NCI-H2171 treated with DMSO at 0.1 percent for 48 hours (cell line): ENCODE results near the gene IFI16.
A peak's percentile ranks its signal among the peaks of the same experiment; 100 is the strongest.
"Not testable (repeated sequence)": the region's sequence is repeated elsewhere in the genome, so short reads cannot be mapped to it uniquely, and the experiment has no call there.

ENCODE experiments used
- DNase-seq: peaks from one replicate; lab custom pipeline; 2025; lab: John Stamatoyannopoulos, UW

The IFI16 gene

DNA sequence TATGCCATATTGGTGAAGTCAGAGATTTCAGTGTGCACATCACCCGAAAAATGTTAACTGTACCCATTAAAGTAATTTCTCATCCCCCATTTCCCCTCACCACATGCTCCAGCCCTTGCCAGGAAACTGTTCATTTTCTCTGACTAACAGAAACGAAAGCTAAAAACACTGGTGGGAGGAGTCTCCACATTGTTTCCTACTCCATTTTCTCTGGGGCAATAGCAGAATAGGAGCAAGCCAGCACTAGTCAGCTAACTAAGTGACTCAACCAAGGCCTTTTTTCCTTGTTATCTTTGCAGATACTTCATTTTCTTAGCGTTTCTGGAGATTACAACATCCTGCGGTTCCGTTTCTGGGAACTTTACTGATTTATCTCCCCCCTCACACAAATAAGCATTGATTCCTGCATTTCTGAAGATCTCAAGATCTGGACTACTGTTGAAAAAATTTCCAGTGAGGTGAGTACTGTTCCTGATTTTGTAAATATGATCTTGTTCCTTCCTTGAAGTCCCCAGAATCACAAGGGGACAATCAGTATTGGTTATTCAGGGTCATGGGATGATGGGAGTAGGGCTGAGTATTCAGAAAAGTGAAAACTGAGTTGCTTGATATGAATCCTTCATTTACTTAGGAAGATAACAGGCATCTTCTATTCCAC is at the start of gene IFI16:
IFI16 (plus strand) TSS at position 204 of the 658 bp plus-strand sequence. CDS start 4,774 bp downstream, outside the sequence.
- no peak for DNase-seq

DNA sequence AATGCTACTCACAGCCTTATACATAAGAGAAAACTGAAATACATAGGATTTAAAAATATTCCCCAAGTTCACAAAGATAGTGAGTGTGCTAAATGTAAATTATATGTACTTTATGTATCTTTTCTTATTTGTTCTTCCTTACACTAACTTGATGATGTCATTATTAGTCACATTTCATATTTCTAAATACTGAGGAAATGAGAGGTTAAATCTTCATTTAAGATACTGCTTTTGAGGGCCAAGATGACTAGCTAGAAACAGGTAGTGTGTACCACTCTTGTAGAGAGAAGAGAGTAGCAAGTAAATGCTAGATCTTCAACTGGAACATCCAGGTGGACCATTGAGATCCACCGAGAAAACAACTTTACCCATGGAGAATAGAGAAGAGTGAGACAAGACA is 48.5 kb upstream of the IFI16 start:
- DNase-seq, result no peak

DNA sequence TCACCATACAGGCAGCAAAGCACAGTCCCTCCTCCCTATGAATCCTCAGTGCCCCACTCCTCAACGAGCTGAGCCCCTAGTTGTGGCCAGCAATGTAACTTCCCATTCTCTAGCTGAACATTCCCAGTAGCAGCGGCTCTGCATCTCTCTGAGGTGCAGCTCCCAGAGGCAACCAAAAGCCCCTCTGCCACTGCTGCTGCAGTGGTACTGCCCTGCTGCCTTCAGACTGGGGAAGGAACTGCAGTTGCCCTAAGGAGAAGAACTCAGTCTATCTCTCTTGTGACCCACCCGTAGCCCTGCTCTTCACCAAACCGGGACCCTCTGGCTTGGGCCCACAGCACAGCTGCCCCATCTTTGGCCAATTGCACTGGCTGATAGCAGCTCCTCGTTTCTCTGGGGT is 46.7 kb upstream of the IFI16 start:
- no peak for DNase-seq

DNA sequence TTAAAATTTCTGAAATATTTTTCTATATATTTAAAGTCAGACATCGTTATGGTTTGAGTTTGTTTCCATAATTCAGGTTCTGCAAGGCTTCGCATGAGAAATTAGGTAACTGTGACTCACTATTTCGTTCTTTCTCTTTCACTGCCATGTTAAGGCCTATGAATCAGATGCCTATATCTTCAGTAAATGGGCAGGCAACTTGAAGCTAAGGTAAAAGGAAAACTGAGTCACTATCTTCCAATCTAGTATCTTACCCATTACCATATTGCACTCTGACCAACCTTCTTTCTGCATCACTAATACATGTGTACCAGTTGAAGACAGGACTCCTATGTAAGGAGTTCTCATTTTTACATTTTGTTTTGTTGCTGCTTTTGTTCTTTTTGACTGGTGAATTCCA is 40.5 kb upstream of the IFI16 start:
- DNase-seq, result no peak

DNA sequence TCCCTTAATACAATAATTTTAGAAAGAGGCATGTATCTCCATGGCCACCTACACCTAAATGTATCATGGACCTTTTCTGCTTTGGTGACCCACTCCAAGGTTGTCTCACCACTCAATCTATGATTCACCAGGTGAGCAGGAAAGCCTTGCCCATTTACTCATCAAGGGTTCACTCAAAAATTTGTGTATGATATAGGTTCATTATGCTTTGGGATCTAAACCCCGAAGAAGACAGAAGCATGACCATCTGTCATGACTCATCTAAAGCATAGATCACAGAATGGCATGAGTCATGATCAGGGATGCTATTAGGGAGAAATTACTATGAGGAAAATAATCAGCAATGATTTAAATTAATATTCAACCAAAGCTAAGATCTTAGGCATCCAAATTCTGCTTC is 39.9 kb upstream of the IFI16 start:
- no peak for DNase-seq

DNA sequence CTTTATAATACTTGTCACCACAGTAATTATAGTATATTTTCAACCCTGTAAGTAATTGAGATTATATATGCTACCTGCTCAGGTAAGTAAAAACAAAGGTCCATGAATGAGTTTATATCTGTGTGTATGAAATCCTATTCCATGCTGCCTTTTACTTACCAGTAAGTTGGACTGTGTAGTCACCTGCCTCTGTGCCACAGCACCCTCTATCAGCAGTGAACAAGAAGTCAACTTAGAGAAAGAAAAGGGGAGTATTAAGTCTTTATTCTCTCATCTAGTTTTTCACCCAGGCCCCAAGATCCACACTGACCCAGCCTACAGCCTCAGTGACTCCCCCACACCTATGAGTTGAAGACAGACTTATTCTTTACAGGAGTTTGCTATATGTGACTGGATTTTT is 36.9 kb upstream of the IFI16 start:
- DNase-seq, result no peak

DNA sequence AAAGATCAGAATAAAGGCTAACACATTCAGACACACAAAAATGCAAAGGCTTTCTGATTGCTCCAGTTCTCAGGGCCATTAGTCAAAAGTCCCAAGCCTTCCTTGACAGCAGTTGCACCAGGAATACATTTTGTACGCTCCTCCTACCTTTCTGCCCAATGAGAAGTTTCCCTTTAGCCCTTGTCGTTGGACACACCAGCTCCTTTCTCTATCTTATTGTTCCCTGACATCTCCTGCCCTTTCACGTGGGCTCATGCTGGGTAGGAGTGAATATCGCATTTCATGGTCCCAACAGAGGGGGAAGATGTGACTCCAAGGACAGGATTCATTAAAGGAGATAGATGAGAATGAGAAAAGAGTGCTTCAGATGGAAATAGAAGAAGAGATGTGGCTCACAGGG is 33.5 kb upstream of the IFI16 start:
- no peak for DNase-seq

DNA sequence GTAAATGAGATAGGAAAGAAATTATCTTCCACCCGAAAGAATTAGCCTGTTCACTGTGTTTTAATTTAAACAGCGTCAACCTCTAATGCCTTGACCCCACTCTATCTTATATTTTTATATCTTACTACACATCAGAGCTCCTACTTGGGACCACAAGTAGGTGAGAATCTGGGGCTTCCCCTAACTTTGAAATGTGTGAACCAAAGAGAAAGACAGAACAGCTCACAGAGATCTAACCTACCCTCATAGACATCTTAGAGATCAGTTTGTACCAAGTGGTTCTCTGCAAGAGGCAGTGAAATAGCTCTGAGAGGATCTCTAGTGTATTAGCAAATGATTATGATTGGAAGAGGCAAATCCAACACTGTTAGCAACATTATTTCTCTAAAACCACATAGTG is 31.0 kb upstream of the IFI16 start:
- no peak for DNase-seq

DNA sequence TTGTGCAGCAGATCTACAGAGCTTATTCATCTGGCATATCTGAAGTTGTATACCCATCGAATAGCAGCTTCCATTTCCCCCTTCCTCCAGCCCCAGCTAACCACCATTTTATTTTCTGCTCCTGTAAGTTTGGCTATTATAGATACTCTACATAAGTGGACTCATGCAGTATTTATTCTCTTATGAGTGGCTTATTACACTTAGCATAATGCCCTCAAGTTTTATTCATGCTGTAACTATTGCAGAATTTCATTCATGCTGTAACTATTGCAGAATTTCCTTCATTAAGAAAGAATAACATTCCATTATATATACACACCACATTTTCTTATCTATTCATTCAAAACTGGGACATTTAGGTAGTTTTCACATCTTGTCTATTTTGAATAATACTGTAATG is 30.5 kb upstream of the IFI16 start:
- no peak for DNase-seq

DNA sequence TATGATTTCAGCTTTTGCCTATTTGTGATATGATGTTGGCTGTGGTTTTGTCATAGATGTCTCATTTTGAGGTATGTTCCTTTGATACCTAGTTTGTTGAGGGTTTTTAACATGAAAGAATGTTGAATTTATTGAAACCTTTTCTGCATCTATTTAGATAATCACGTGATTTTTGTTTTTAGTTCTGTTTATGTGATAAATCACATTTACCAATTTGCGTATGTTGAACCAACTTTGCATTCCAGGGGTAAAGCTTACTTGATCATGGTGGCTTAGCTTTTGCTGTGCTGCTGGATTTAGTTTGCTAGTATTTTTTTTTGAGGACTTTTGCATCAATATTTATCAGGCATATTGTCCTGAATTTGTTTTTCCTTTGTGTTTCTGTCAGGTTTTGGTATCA is 26.5 kb upstream of the IFI16 start:
- DNase-seq, result no peak

DNA sequence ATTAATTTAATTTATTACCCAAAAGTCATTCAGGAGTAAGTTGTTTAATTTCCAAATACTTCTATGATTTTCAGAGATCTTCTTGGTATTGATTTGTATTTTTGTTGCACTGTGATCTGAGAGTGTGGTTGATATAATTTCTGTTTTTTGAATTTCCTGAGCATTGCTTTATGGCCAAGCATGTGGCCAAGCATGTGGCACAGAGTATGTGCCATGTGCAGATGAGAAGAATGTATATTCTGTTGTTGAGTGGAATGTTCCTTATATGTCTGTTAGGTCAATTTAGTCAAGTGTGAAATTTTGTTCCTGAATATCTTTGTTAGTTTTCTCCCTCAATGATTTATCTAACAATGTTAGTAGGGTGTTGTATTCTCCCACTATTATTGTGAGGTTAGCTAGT is 25.3 kb upstream of the IFI16 start:
- DNase-seq, result no peak

DNA sequence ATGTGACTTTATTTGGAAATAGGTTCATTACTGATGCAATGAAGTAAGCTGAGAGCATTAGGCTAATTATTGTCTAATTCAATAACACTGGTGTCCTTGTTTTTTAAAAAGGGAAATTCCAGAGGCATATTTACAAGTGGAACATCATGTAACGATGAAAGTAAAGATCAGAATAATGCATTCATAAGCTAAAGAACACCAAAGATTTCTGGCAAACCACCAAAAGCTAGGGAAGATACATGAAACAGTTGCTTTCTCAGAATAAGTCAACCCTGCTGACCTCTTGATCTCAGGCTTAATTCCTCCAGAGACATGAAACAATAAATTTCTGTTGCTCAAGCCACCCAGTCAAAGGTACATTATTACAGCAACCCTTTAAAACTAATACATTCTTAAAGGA is 20.3 kb upstream of the IFI16 start:
- no peak for DNase-seq

DNA sequence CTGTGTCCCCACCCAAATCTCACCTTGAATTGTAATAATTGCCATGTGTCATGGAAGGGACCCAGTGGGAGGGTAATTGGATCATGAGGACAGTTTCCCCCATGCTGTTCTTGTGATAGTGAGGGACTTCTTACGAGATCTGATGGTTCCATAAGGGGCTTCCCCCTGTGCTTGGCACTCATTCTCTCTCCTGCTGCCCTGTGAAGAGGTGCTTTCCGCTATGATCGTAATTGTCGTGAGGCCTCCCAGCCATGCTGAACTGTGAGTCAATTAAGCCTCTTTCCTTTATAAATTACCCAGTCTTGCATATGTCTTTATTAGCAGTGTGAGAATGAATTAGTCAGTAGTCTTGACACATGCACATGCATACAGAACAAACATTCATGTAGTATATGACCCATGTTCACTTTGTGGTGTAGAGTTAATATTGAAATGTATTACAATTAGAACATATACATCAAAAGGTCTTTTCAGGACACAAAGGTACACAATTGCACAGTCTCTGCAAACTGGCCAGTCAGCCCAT is 16.9 kb upstream of the IFI16 start:
- DNase-seq, result no peak

DNA sequence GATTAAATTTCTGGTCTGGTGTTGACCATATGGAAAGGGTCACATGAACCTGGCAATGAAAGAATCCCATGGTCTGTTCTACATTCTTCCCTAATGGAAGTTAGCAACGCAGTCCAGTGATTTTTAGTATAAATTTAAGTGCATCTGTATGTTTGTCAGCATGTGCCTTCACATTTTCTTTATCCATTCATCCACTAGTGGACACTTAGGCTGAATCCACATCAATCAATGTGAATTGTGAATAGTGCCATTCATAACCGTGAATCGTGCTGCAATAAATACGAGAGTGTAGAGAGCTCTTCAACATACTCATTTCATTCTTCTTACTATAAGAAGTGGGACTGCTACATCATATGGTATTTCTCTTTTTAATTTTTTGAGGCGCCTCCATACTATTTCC is 12.7 kb upstream of the IFI16 start:
- DNase-seq, result no peak

DNA sequence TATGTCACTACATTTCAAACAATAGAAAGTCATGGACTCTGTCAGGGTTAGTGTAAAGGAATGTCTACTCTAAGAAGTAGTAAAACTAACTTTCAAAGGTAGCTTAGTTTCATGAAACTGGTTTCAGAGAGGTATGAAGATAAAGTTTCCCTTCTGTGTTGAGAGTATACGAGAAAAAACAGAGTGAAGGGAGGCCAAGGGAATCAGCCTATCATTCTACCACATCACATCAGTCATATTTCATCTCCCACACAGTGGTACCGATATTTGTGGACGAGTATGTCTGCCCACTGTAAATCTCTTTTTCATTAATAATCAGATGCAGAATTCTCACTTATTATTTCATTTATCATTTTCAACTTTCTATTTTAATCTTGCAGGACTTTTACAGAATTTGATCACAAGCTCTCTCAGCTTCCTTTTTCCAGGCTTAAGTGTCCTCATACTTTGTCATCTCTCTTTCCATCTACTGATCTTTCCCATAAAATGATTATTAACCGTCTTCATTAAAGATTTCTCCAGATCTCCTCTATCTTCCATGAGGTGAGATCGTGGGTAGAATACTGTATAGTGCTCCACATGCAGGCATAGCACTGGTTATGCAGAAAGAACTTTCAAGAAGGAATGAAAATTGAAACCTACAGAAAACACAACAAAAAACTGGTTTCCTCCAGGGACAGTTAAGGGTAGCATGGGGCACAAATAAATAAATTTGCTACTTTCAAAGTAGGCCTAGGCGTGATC is 11.5 kb upstream of the IFI16 start:
- no peak for DNase-seq

DNA sequence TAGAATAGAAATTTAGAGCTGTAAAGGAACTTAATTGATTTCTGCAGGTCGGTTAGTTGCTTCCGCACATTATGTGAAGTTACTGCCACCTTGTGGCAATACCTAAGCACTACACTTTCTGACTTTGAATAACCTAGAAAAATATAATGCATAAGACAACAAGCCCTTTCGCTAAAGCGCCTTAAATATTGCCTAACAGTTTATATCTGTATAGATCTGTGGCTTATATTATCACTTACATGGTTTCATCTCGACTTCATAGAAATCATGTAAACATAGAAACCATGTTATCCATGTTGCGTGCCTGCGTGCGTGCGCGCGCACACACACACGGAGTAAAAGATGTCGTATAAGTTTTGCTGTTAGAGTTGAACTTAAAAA is 10.9 kb upstream of the IFI16 start:
- peak; percentile 38 for DNase-seq

DNA sequence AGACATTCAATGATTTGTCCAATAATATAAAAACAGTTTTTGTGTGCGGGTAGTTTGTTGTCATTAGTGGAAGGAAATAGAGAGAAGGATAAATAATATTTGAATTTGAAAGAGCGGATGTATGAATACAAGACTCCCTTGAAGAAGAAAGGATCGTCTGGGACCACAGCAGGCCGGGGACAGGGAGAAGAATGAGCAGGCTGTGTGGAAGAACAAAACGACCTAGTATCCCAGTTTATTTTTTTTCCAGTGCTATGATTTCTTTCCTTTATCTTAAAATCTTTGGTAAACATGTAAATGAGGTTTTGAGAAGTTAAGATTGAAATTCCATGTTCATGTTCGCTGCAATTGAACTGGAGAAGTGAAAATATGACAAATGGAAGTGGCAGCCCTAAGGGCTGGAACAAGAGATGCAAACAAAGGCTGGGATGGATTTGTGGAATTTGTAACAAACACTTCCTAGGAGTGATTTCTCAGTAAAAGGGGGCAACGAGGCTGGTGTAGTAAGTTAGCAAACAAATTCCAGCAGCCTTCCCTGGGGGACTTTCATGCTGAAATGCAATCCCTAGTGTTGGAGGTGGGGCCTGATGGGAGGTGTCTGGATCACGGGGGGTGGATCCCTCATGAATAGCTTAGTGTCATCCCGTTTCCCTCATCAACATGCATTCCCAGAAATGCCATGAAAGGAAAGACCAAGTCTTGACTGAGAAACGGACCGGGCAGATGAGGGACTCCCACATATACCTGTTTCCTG is 10.2 kb upstream of the IFI16 start:
- DNase-seq, result no peak

DNA sequence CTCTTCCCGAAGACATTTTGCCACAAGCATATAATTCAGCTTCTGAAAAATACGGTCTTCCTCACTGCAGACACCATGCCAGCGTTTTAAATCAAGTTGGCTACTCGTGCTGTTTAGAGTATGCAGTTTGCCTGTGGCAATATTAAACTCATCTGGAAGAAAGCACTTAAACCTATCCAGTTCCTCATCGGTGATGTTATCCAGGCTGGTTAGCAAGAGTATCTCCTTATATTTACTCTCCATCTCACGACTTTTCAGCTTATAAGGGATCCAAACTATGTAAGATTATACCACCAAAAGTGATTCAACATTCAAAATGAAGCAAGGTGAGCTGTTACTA is 9.7 kb upstream of the IFI16 start:
- DNase-seq, result no peak

DNA sequence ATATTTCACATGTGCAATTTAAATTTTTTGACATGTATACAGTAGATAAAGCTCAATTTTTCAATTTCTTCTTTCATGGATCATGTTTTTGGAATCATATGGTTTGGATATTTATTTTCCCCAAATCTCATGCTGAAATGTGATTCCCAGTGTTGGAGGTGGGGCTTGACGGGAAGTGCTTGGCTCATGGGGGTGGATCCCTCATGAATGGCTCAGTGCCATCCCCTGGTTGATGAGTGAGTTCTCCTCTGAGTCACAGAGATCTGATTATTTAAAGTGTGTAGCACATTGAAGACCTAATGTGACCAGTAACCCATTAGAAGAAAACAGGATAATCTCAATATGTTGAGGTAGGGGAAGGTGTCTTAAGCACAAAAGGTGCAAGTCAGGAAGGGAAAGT is 9.1 kb upstream of the IFI16 start:
- no peak for DNase-seq

DNA sequence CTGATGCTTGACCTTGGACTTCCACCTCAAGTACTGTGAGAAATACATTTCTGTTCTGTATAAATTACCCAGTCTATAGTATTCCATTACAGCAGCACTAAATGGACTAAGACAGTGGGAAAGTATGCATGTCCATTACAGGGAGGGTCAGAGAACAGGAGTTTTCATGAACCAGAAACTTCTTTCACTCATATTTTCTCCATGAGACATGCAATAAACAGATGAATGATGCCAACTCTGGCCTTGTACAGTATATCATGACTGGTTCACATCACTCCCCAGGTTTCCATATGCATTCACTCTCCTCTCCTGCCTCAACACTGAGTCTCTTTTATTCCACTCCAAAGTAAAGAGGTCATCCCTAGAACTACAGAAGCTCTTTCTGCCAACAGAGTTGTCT is 4.5 kb upstream of the IFI16 start:
- no peak for DNase-seq

DNA sequence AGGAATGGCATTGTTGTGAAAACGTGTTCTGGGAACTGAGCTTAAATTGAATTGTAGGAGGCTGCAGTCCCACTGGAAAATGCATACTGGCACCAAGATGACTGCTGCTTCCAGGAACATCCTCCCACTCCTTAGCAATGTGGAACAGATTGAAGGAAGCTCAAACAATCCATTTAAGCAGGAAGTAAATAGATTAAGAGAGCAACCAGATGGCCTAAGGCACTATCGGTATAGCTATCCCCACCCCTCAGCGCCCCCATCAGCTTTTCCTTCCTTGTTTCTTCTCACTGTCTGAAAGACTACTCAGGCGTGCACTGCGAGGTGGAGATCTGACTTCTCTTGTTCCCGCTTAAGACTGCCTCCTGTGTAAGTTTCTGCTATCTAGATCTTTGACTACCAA is 4.0 kb upstream of the IFI16 start:
- DNase-seq, result no peak

DNA sequence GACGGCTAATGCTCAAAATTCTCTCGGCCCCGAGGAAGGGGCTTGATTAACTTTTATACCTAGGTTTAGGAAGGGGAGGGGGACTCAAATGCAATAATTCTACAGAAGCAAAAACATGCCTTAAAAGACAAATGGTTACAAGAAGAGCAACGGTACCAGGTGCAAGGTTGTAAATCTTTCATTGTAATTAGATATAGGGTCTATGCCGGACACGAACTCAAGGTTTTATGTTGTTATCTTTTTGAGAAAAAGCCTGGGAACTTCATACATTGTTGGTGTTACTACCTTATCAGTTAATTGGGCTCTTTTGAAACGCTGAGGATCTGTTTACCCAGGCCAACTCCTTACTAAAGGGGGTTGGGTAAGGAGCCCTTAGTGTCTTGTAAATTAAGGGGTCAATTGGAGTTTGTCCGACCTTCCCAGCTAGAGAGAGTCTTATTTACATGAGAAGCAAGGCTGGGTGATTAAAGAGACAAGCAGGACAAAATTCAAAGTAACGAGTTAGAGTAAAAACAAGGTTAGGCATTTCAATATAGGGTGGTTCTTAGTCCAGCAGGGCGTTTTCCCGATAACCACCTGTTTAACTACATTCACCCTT is 3.4 kb upstream of the IFI16 start:
- not testable (repeated sequence) for DNase-seq

DNA sequence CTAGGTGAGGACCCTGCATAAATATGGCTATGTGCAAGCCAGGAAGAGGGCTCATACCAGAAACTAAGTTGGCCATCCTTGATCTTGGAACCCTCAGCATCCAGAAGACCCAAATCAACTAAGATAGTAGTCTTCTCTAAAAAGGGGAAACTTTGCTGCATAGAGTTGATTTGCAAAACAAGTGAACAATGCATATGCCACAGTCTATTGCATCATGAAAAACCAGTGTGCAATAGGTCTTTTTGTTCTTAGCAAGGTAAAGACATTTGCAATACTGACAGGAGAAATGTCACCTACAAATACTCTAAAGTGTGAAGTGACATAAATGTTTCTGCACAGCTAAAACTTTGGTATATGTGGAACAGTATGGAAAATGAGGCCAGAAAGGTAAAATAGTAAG is 2.0 kb upstream of the IFI16 start:
- DNase-seq, result no peak
